GM21825 (cell line): ENCODE measurements around the gene HIVEP1.

Experiments used
- ATAC-seq: cut with Tn5 transposase; IDR thresholded peaks from one replicate; pipeline ENCODE4 v1.9.1; 2021; ENCODE audit warnings: mild to moderate bottlenecking, moderate library complexity; ENCODE audit not compliant: unreplicated experiment

Gene HIVEP1

GRCh38 chr6:12012038-12012557 is at the start of gene HIVEP1:
HIVEP1 (plus strand) TSS chr6:12012312; CDS start chr6:12015629, 3,317 bp downstream.
- peak; percentile 2 for ATAC-seq

GRCh38 chr6:11963756-11964500 is 48.2 kb upstream of the HIVEP1 start:
- ATAC-seq: no peak

- ATAC-seq: no peak
Observed at GRCh38 chr6:11964729-11965335, 47.3 kb upstream of the HIVEP1 start.

GRCh38 chr6:11965499-11965898 is 46.6 kb upstream of the HIVEP1 start:
- ATAC-seq: no peak

GRCh38 chr6:11968241-11968806 is 43.8 kb upstream of the HIVEP1 start:
- ATAC-seq: peak; percentile 69

- no peak for ATAC-seq
Observed at GRCh38 chr6:11969092-11969491, 43.0 kb upstream of the HIVEP1 start.

- ATAC-seq: no peak
Observed at GRCh38 chr6:11970114-11970513, 42.0 kb upstream of the HIVEP1 start.

- no peak for ATAC-seq
Observed at GRCh38 chr6:11971154-11971553, 41.0 kb upstream of the HIVEP1 start.

GRCh38 chr6:11972270-11972669 is 39.8 kb upstream of the HIVEP1 start:
- ATAC-seq: no peak

- ATAC-seq: no peak
Observed at GRCh38 chr6:11972806-11973205, 39.3 kb upstream of the HIVEP1 start.

GRCh38 chr6:11973238-11973637 is 38.9 kb upstream of the HIVEP1 start:
- ATAC-seq: no peak

- ATAC-seq: no peak
Observed at GRCh38 chr6:11974089-11974488, 38.0 kb upstream of the HIVEP1 start.

- peak; percentile 84 for ATAC-seq
Observed at GRCh38 chr6:11975353-11975977, 36.6 kb upstream of the HIVEP1 start.

- no peak for ATAC-seq
Observed at GRCh38 chr6:11976489-11976888, 35.6 kb upstream of the HIVEP1 start.

- no peak for ATAC-seq
Observed at GRCh38 chr6:11977193-11977592, 34.9 kb upstream of the HIVEP1 start.

GRCh38 chr6:11977738-11978137 is 34.4 kb upstream of the HIVEP1 start:
- no peak for ATAC-seq

GRCh38 chr6:11978169-11978987 is 33.7 kb upstream of the HIVEP1 start:
- no peak for ATAC-seq

GRCh38 chr6:11979866-11980265 is 32.2 kb upstream of the HIVEP1 start:
- no peak for ATAC-seq

GRCh38 chr6:11983306-11983705 is 28.8 kb upstream of the HIVEP1 start:
- ATAC-seq: no peak

GRCh38 chr6:11987386-11987785 is 24.7 kb upstream of the HIVEP1 start:
- no peak for ATAC-seq

- no peak for ATAC-seq
Observed at GRCh38 chr6:11989386-11989785, 22.7 kb upstream of the HIVEP1 start.
